GM12878 (cell line): ENCODE data around the gene DAAM2. TPM values are rescaled to one million over a fixed set of nuclear protein-coding genes. Genes with fewer than 3 reads are reported as not detected.

Experiments used
- ATAC-seq: fragments of 200-7000 bp; cut with Tn5 transposase; 3 replicates; pipeline ENCODE4 v1.9.1; 2020; ENCODE audit warnings: mild to moderate bottlenecking, moderate library complexity
- BruUV-seq: library from RNA; stranded (reverse); fragments of 400-500 nt; replicated peaks from 2 replicates; lab custom pipeline; 2021; lab: Mats Ljungman, UMichigan
- CTCF ChIA-PET: fragments of 300-600 bp; sonication (Branson Sonifier 250); formaldehyde crosslinking; extraction: SDS; loops from one replicate; lab custom pipeline; 2021; ENCODE audit warnings: inconsistent platforms; lab: Yijun Ruan, JAX
- POLR2A ChIA-PET: fragments of 350-600 bp; formaldehyde crosslinking; extraction: SDS; loops from one replicate; lab custom pipeline; 2021; ENCODE audit warnings: inconsistent platforms; lab: Charles Lee
- RAD21 ChIA-PET: fragments of 300-600 bp; sonication (Branson Sonifier 250); formaldehyde crosslinking; loops from one replicate; lab custom pipeline; 2023; ENCODE audit warnings: antibody characterized with exemption; ENCODE audit not compliant: unreplicated experiment; lab: Charles Lee
- SMC1A ChIA-PET: fragments of 300-600 bp; sonication (Branson Sonifier 250); formaldehyde crosslinking; loops from one replicate; lab custom pipeline; 2023; ENCODE audit not compliant: unreplicated experiment, uncharacterized antibody; lab: Charles Lee
- DNase-seq: peaks from one replicate; pipeline ENCODE4 v3.0.0-alpha.2; 2011; ENCODE audit warnings: low read depth, low spot score
- FAIRE-seq: peaks from 3 replicates; lab custom pipeline; 2011; peaks lifted over from hg19 to GRCh38; lab: Jason Lieb, UNC
- H2AFZ ChIP-seq: 2 replicates; pipeline ENCODE4 v1.6.0; 2011; ENCODE audit warnings: low read depth, low read length, control low read depth; ENCODE audit not compliant: control insufficient read depth
- H3K27ac ChIP-seq: 2 replicates; pipeline ENCODE4 v1.5.1; 2011; ENCODE audit warnings: control low read depth; ENCODE audit not compliant: control insufficient read depth, insufficient read depth
- H3K27me3 ChIP-seq, 2 experiments: replicated peaks in 1 of 2; 2 replicates each; pipeline versions ENCODE4 v1.6.0 to v1.6.1; 2011; ENCODE audit warnings: low read length in 1 of 2; ENCODE audit not compliant: control insufficient read depth in 2 of 2, insufficient read depth in 2 of 2
- H3K36me3 ChIP-seq, 2 experiments: 2 replicates each; pipeline ENCODE4 v1.5.1; 2011; ENCODE audit warnings: low read length in 1 of 2; ENCODE audit not compliant: control insufficient read depth in 2 of 2, insufficient read depth in 2 of 2
- H3K4me1 ChIP-seq: 2 replicates; pipeline ENCODE4 v1.6.1; 2011; ENCODE audit warnings: mild to moderate bottlenecking, low read length, moderate library complexity, mixed read lengths; ENCODE audit not compliant: control insufficient read depth, insufficient read depth
- H3K4me2 ChIP-seq: 2 replicates; pipeline ENCODE4 v1.6.0; 2011; ENCODE audit warnings: control low read depth; ENCODE audit not compliant: control insufficient read depth, insufficient read depth
- H3K4me3 ChIP-seq: fragments of 200-600 bp; sonication (generic); 2 replicates; pipeline ENCODE4 v1.5.1; 2016
- H3K79me2 ChIP-seq: 2 replicates; pipeline ENCODE4 v1.6.0; 2011; ENCODE audit warnings: low read length; ENCODE audit not compliant: control insufficient read depth, insufficient read depth
- H3K9ac ChIP-seq: 2 replicates; pipeline ENCODE4 v1.8.0; 2011; ENCODE audit warnings: low read length, control low read depth, mixed read lengths; ENCODE audit not compliant: control insufficient read depth, insufficient read depth
- H3K9me3 ChIP-seq: replicated peaks from 3 replicates; pipeline ENCODE4 v1.5.1; 2011; ENCODE audit warnings: mild to moderate bottlenecking, low read length; ENCODE audit not compliant: control insufficient read depth, insufficient read depth
- H4K20me1 ChIP-seq: 2 replicates; pipeline ENCODE4 v1.6.0; 2011; ENCODE audit not compliant: control insufficient read depth, insufficient read depth
- BMI1 ChIP-seq: fragments of 450-650 bp; IDR thresholded peaks from 2 replicates; pipeline ENCODE4 v1.6.1; 2016; ENCODE audit warnings: mild to moderate bottlenecking, moderate library complexity, borderline replicate concordance
- CEBPB ChIP-seq, 2 experiments: fragments of 150-350 bp in 1 of 2; IDR thresholded peaks; 2 replicates each; pipeline ENCODE4 v1.6.1; 2012 to 2014; ENCODE audit warnings: low read depth in 2 of 2, low read length in 2 of 2, borderline replicate concordance in 1 of 2, inconsistent platforms in 1 of 2
- CHD1 ChIP-seq: IDR thresholded peaks from 2 replicates; pipeline ENCODE4 v1.6.1; 2012; ENCODE audit warnings: low read depth, low read length, improper control_type of control experiment
- ETV6 ChIP-seq, 2 experiments: fragments of 450-650 bp in 1 of 2; IDR thresholded peaks in 1 of 2; conservative IDR thresholded peaks in 1 of 2; 2 replicates each; pipeline ENCODE4 v1.6.1; 2014; ENCODE audit warnings: antibody characterized with exemption in 1 of 2, borderline replicate concordance in 1 of 2, low read depth in 1 of 2, mild to moderate bottlenecking in 1 of 2, moderate library complexity in 1 of 2
- MAX ChIP-seq: IDR thresholded peaks from 2 replicates; pipeline ENCODE4 v1.6.1; 2012; ENCODE audit warnings: low read depth, low read length, improper control_type of control experiment
- NRF1 ChIP-seq: conservative IDR thresholded peaks from 2 replicates; pipeline ENCODE4 v1.6.1; 2011; ENCODE audit warnings: mild to moderate bottlenecking, low read depth, low read length, improper control_type of control experiment
- PAX8 ChIP-seq: fragments of 450-650 bp; IDR thresholded peaks from 2 replicates; pipeline ENCODE4 v1.6.1; 2017; ENCODE audit warnings: mild to moderate bottlenecking, moderate library complexity
- POU2F2 ChIP-seq: IDR thresholded peaks from 3 replicates; pipeline ENCODE4 v1.6.1; 2011; ENCODE audit warnings: low read depth, mild to moderate bottlenecking, low read length, borderline replicate concordance
- RBBP5 ChIP-seq: fragments of 200-600 bp; sonication (generic); conservative IDR thresholded peaks from 2 replicates; pipeline ENCODE4 v1.6.1; 2016
- RELB ChIP-seq: fragments of 450-650 bp; IDR thresholded peaks from 2 replicates; pipeline ENCODE4 v1.6.1; 2017; ENCODE audit warnings: low read depth, mild to moderate bottlenecking, moderate library complexity
- SUPT20H ChIP-seq: IDR thresholded peaks from 2 replicates; pipeline ENCODE4 v1.6.1; 2011; ENCODE audit warnings: low read depth, mild to moderate bottlenecking, low read length, moderate library complexity, borderline replicate concordance; ENCODE audit not compliant: control insufficient read depth
- TCF12 ChIP-seq: IDR thresholded peaks from 2 replicates; pipeline ENCODE4 v1.6.1; 2011; ENCODE audit warnings: low read depth, mild to moderate bottlenecking, low read length
- ZZZ3 ChIP-seq: IDR thresholded peaks from 2 replicates; pipeline ENCODE4 v1.6.1; 2011; ENCODE audit warnings: low read depth; ENCODE audit not compliant: control insufficient read depth, insufficient read length
- WGBS: methylation state at CpG from one replicate; pipeline ENCODE4 v1.1.6; 2016; ENCODE audit warnings: low lambda C conversion rate; ENCODE audit not compliant: insufficient replicate concordance, insufficient coverage; ENCODE audit errors: missing lambda C conversion rate; 5-methylcytosine and 5-hydroxymethylcytosine counted together
- in situ Hi-C: fragments of 300-500 bp; cut with MboI; formaldehyde crosslinking; loops from 9 replicates; pipeline ENCODE4 v1.14.3; 2018; ENCODE audit warnings: mixed read lengths
- intact Hi-C: fragments of 100-400 bp; cut with micrococcal nuclease; formaldehyde crosslinking; loops from one replicate; pipeline ENCODE4 v1.14.2; 2022; ENCODE audit not compliant: unreplicated experiment
- polyA plus RNA-seq, 11 experiments: library from polyadenylated mRNA; depleted of rRNA in 4 of 11; unstranded in 6 of 11; stranded (reverse) in 5 of 11; fragments of >200 nt; fragmentation: Nextera tagmentation in 4 of 11; fragmentation: Illumina TruSeq in 1 of 11; extraction: Ambion mirVana in 4 of 11; extraction: Trizol in 1 of 11; gene quantifications; 1 replicate in 1 of 11; 2 replicates in 10 of 11; pipeline versions ENCODE4 v1.2.1 to v1.2.3, GENCODE V29; 2011 to 2016; ENCODE audit warnings: inconsistent platforms in 2 of 11, missing spikeins in 2 of 11, low read depth in 1 of 11
- total RNA-seq, 4 experiments: library from RNA; depleted of rRNA in 3 of 4; stranded (reverse); fragments of >200 nt in 3 of 4; fragmentation: Illumina TruSeq in 1 of 4; extraction: Trizol in 1 of 4; gene quantifications; 2 replicates each; pipeline versions ENCODE4 v1.2.1 to v1.2.3, GENCODE V29; 2013 to 2021
- TF ChIP-seq, protein P1 (sequence below): fragments of 450-650 bp; IDR thresholded peaks from 2 replicates; pipeline ENCODE4 v1.6.1; 2016; ENCODE audit warnings: mild to moderate bottlenecking
- TF ChIP-seq, protein P2 (sequence below): IDR thresholded peaks from 2 replicates; pipeline ENCODE4 v1.6.1; 2012; ENCODE audit warnings: low read depth, low read length, improper control_type of control experiment
- TF ChIP-seq, protein P3 (sequence below): fragments of 450-650 bp; formaldehyde crosslinking; IDR thresholded peaks from 2 replicates; pipeline ENCODE4 v1.5.0; 2022; ENCODE audit warnings: mild to moderate bottlenecking, missing genetic modification characterization

DAAM2 gene
- total and polyA plus RNA-seq, 10 of the 15 experiments (the other 5 are each of a cell fraction or from before 2014, with no cell fraction given): 0.05 to 0.22 TPM; not detected in 8

DNA sequence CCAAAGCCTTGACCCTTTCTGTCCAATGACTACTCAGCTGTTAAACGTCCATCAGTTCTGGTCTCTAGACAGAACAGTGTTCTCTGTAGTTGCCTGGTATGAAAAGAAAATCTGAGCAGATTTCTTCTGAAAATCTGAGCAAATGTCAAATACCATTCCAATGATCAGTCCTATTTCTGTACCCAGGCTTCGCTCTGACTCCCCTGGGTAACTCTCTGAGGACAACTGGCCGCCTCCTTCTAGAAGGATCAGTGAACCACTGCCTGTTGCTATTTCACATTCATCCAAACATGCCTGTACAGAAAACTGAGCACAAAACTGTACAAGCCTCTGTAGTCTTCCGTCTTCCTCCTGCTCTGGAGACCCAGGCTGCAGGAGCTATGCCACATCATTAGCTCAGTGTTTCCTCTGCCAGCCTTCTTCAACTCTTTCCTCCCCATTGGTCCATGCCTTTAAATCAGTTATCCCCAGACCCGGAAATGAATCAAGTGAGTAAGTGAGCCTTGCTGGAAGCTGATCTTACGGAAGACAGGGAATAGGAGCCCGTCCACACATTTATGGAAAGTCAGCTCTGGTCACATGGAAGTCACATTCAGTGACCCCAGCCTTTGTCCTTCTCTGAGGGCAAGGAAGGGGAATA lies 63.3 kb downstream of the DAAM2 start:
- Histone ChIP-seq H3K27me3 (no peaks in the 10 kb centered on the region; a peak in 2 of 4 replicates), H4K20me1 (no peaks in the 10 kb centered on the region), H2AFZ (no peak overlapping the region), H3K36me3 (no peaks in the 10 kb centered on the region), H3K4me3 (no peak overlapping the region), H3K9me3 (no peaks in the 10 kb centered on the region), H3K27ac (no peak overlapping the region), H3K4me1 (no peaks in the 10 kb centered on the region), H3K79me2 (no peaks in the 10 kb centered on the region), H3K4me2 (no peak overlapping the region), H3K9ac (no peak overlapping the region)
- SMC1A ChIA-PET: interaction anchor here (0.8 to 6.5 kb wide), 5 partner anchors 7 to 493 kb away, joined by 3 to 38 read pairs (median 3); no protein-coding TSS in a partner anchor
- DNase-seq (no peak), ATAC-seq (no peak), FAIRE-seq (no peak)
- 29% methylated on average over 7 of the region's 7 CpGs for WGBS
- TF ChIP-seq SUPT20H (no peak), TCF12 (no peak), NRF1 (no peak), ETV6 (conservative IDR thresholded peaks at IDR 0.05 in 1 of 2, IDR thresholded peaks at IDR 0.05 in 1 of 2; ENCODE audit: borderline replicate concordance in 1 of 2, low read depth in 1 of 2) (no peak), CEBPB (IDR thresholded peaks at IDR 0.05; ENCODE audit: borderline replicate concordance in 1 of 2, low read depth in 2 of 2, low read length in 2 of 2) (no peak), RBBP5 (no peak), BMI1 (no peak), RELB (no peak), CHD1 (no peak), MAX (no peak), POU2F2 (no peak), ZZZ3 (no peak), PAX8 (no peak)
- TF ChIP-seq, protein P1, sequence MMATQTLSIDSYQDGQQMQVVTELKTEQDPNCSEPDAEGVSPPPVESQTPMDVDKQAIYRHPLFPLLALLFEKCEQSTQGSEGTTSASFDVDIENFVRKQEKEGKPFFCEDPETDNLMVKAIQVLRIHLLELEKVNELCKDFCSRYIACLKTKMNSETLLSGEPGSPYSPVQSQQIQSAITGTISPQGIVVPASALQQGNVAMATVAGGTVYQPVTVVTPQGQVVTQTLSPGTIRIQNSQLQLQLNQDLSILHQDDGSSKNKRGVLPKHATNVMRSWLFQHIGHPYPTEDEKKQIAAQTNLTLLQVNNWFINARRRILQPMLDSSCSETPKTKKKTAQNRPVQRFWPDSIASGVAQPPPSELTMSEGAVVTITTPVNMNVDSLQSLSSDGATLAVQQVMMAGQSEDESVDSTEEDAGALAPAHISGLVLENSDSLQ: no peak
- TF ChIP-seq, protein P2, sequence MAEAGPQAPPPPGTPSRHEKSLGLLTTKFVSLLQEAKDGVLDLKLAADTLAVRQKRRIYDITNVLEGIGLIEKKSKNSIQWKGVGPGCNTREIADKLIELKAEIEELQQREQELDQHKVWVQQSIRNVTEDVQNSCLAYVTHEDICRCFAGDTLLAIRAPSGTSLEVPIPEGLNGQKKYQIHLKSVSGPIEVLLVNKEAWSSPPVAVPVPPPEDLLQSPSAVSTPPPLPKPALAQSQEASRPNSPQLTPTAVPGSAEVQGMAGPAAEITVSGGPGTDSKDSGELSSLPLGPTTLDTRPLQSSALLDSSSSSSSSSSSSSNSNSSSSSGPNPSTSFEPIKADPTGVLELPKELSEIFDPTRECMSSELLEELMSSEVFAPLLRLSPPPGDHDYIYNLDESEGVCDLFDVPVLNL: no peak
- TF ChIP-seq, protein P3, sequence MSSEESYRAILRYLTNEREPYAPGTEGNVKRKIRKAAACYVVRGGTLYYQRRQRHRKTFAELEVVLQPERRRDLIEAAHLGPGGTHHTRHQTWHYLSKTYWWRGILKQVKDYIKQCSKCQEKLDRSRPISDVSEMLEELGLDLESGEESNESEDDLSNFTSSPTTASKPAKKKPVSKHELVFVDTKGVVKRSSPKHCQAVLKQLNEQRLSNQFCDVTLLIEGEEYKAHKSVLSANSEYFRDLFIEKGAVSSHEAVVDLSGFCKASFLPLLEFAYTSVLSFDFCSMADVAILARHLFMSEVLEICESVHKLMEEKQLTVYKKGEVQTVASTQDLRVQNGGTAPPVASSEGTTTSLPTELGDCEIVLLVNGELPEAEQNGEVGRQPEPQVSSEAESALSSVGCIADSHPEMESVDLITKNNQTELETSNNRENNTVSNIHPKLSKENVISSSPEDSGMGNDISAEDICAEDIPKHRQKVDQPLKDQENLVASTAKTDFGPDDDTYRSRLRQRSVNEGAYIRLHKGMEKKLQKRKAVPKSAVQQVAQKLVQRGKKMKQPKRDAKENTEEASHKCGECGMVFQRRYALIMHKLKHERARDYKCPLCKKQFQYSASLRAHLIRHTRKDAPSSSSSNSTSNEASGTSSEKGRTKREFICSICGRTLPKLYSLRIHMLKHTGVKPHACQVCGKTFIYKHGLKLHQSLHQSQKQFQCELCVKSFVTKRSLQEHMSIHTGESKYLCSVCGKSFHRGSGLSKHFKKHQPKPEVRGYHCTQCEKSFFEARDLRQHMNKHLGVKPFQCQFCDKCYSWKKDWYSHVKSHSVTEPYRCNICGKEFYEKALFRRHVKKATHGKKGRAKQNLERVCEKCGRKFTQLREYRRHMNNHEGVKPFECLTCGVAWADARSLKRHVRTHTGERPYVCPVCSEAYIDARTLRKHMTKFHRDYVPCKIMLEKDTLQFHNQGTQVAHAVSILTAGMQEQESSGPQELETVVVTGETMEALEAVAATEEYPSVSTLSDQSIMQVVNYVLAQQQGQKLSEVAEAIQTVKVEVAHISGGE (CRISPR knock-in tag): no peak
- POLR2A ChIA-PET: no interaction called here
- no TSS peak for BruUV-seq
- CTCF ChIA-PET: interaction anchor here (0.6 to 9.0 kb wide), 3 partner anchors 9 to 839 kb away, joined by 3 to 135 read pairs (median 4); no protein-coding TSS in a partner anchor
- intact Hi-C loops (no loop called here), in situ Hi-C loops (no loop called here)
- RAD21 ChIA-PET: interaction anchor here (1.1 kb wide), 1 partner anchor 11 kb away, joined by 4 read pairs; no protein-coding TSS in a partner anchor
